GM12872 (cell line): ENCODE results near the gene RFNG.

ENCODE experiments used
- CTCF ChIP-seq: IDR thresholded peaks from 3 replicates; pipeline ENCODE4 v1.5.1; 2011; ENCODE audit warnings: low read depth, mild to moderate bottlenecking, low read length, moderate library complexity; ENCODE audit not compliant: insufficient read depth

Gene RFNG

GRCh38 chr17:82097184-82097918, 45.7 kb upstream of the RFNG start:
- no peak for TF ChIP-seq CTCF

GRCh38 chr17:82096709-82097183, 45.1 kb upstream of the RFNG start:
- TF ChIP-seq CTCF, result no peak

GRCh38 chr17:82095777-82096708, 44.4 kb upstream of the RFNG start:
- TF ChIP-seq CTCF, result no peak

- no peak for TF ChIP-seq CTCF
These were observed 43.5 kb upstream of the RFNG start for GRCh38 chr17:82094931-82095776.

GRCh38 chr17:82092995-82093751, 41.6 kb upstream of the RFNG start:
- TF ChIP-seq CTCF, result no peak

- no peak for TF ChIP-seq CTCF
These were observed 41.0 kb upstream of the RFNG start for GRCh38 chr17:82092628-82092994.
